HG03342 (cell line): ENCODE results near the gene CNTNAP3B.
"Not testable (repeated sequence)": the region's sequence is repeated elsewhere in the genome, so short reads cannot be mapped to it uniquely, and the experiment has no call there.

Experiments
- ATAC-seq: cut with Tn5 transposase; IDR thresholded peaks from one replicate; pipeline ENCODE4 v1.9.1; 2021; ENCODE audit warnings: mild to moderate bottlenecking, moderate library complexity; ENCODE audit not compliant: unreplicated experiment

Gene CNTNAP3B

DNA sequence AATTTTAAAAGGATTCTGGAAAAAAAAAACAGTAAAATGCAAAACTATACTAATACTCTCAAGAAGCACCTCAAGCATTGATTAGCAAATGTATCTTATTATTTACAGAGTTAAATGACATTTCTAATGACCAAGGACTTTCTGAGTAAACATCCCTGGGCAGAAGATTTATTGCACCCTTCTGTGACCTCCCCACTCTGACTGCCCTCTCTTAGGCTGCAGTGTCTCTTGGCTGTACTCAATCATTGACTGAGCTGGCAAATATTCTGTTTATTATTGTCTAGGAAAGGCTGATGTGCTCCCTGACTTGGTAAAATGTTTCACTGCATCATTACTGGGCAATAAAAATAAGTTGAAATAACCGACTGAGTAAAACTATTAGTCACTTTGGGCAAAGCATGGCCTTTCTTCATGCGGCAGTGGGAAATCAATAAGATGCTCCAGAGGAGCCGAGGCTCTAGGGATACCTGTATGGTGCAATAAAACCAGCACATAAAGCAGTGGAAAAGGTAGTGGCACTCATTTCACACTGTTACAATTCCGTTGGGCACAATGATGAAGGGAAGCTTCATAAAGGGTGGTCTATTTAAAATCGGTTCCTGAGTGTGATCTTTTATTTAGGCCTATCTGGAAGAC is 151.1 kb downstream of the CNTNAP3B start:
- not testable (repeated sequence) for ATAC-seq

DNA sequence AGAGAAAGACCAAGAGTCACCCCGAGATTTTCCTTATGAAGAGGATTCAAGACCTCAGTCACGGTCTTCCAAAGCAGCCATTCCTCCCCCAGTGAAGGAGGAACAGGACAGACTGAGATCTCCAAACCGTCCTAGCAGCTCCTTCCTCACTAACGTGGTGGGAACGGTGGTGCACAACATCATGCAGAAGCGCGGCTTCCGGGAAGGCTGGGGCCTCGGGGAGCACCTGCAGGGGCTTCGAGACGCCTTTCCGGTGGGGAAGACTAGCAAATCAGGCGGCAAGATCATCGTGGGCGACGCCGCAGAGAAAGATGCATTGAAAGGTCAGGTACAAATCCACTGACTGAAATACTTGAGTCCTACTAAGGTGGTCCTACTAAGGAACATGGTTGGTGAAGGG is 154.3 kb downstream of the CNTNAP3B start:
- ATAC-seq = not testable (repeated sequence)

- ATAC-seq = not testable (repeated sequence)
Observed at GRCh38 chr9:41953007-41953406, 176.2 kb downstream of the CNTNAP3B start.

GRCh38 chr9:41941738-41942137 is 187.5 kb downstream of the CNTNAP3B start:
- ATAC-seq = not testable (repeated sequence)

DNA sequence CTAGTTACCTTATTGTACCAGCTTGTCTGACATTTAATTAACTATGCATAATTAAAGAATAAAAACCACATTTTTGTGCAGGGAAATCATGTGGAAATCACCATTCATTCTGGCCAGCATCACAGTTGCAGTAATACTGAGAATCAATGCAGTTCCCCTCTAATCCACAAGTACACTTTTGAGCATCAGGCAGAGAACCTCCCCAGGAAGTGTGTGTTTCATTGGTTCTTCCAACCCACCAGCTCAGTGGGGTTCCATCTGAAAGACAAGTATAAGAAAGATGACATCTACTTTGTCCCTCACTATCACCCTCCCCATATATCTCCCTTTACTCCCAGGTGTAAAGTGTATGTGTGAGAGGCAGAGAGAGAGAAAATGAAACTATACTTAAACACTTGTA is 191.1 kb downstream of the CNTNAP3B start:
- not testable (repeated sequence) for ATAC-seq

GRCh38 chr9:41935727-41936126 is 193.5 kb downstream of the CNTNAP3B start:
- not testable (repeated sequence) for ATAC-seq

DNA sequence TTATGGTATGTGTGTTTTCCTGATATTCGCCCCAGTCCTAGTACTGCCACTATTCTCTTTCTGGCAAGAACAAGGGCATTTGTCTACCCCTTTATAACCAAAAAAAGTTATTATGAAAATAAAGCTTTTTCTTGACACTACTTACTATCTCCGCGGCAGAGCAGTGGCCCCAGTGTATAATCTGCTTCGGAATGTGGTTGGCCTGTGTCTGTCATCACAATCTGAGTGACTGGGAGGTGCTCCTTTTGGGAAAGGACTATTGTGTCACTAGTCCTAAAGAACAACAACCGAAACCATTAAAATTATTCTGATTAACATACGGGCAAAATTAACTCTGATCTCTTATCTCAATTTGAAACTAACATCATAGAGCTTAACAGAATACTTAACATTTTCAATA is 200.1 kb downstream of the CNTNAP3B start:
- not testable (repeated sequence) for ATAC-seq

DNA sequence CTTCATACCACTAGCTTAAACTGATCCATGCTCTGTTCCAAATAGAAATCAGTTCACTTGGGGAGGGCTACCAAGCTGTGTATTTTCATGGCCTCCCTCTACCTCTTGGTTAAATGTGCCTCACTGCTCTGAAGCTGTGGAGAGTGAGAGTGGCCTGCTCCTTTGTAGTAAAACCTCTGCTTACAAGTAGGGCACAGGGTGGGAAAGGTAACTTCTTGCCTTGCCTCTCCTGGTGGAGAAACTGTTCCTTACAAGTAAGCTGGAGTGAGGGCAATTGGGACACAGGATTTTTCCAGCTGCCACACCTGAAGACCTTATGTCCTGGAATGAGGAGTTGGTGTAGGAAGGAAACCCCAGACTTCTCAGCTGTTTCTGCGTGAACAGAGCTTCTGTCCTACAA is 211.9 kb downstream of the CNTNAP3B start:
- ATAC-seq = not testable (repeated sequence)

DNA sequence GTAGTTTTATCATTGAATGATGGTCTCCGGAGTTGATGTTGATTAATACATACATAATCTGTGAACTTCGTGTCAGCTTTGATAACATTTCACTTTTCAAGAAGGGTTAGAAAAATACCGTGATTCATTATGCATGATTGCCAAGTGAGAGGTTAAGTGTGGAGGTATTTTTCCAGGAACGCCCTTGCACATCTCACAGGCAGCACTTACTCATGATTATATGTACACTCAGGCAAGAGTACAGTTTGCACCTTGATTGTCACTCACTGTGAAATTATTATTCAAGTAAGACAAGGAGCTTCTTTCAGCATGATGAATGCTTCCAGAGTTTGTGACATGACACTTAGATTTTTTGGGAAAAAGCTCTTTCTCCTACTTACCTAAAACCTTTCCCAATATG is 223.7 kb downstream of the CNTNAP3B start:
- not testable (repeated sequence) for ATAC-seq

GRCh38 chr9:41902762-41903161 is 226.5 kb downstream of the CNTNAP3B start:
- not testable (repeated sequence) for ATAC-seq

DNA sequence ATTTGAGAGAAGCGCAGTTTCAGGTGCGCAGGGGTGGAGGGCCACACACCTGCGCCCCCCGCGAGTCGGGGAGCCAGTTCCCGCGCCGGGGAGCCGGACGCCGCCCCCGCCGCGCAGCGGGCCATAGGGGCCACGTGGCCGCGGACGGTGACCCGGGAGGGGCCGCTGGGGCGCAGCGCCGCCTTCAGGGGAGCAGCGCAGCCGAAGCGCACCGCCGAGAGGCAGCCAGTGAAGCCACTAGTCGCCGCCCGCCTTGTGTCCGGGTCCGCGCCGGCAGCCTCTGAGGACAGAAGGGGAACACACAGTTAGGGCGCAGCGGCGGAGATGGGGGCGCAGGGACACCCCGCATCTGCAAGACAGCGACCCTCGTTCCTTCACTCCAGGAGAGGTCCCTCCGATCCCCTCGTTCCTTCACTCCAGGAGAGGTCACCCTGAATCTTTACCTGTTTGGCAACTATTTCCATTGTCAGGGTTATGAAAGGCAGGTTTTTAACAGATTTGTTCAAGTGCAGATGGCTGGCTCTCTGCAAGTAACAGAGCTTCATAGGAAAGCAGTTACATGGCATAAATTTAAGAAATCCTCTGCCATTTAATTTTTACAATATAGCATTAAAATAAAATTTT is 230.4 kb downstream of the CNTNAP3B start:
- ATAC-seq = not testable (repeated sequence)

- ATAC-seq = not testable (repeated sequence)
Observed at GRCh38 chr9:41874557-41874956, 254.7 kb downstream of the CNTNAP3B start.

DNA sequence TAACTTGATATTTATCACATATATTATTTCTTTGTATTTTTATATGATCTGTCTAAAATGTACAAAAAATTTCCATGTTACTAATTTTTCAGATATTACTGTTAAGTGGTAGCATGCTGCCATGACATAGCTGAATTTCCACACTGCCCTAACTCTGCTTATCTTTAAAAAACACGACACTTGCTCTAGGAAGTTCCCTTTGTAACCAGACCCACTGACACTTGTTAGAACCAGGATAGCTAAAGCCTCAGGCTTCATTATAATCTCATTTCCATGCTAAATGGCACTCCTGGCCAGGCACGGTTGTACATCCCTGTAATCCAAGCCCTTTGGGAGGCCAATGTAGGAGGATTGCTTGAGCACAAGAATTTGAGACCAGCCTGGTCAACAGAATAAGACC is 273.8 kb downstream of the CNTNAP3B start:
- not testable (repeated sequence) for ATAC-seq

DNA sequence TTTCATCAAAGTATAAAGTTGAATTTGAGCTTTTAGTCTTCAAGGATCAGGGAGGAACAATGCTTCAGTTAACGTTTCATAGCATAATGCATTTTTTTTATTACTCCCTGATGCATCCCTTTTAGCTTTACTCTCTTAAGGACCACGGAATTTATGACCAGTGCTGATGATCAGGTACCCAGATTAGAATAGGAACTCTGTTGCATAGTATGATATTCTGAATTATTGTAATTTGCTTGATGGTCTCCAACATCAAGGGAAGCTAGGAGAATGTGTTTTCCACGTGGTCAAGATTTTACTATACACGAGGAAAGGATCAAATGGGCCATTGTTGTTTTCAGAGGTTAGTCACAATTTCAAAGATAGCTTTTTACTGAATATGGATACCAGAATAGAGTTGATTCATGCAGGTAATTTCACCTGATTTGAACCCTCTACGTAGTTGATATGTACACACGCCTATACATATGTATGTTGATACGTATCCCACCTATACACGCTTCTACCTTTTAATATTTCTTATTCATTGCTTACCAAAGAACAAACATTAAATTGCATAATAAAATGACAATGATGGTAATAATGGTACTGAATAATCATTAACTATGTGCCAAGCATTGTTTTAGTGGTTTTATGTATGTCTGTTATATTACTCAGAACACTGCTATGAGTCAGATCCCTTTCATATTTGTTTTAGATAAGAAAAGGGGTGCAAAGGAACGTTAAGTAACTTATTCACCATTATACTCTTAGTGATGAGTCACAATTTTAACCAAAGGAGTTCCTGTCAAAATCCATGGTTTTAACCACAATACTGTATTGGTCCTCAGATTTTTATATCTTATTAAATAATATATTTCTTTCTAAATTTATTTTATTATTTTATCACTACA is 277.1 kb downstream of the CNTNAP3B start:
- not testable (repeated sequence) for ATAC-seq

- not testable (repeated sequence) for ATAC-seq
Observed at GRCh38 chr9:41847829-41848228, 281.4 kb downstream of the CNTNAP3B start.
